GM21360 (cell line): Measurements from ENCODE around the gene ERMAP.
"Not testable (repeated sequence)": the region's sequence is repeated elsewhere in the genome, so short reads cannot be mapped to it uniquely, and the experiment has no call there.

Source experiments
- ATAC-seq: cut with Tn5 transposase; IDR thresholded peaks from one replicate; pipeline ENCODE4 v1.9.1; 2021; ENCODE audit warnings: mild to moderate bottlenecking, moderate library complexity; ENCODE audit not compliant: unreplicated experiment

The ERMAP gene

DNA sequence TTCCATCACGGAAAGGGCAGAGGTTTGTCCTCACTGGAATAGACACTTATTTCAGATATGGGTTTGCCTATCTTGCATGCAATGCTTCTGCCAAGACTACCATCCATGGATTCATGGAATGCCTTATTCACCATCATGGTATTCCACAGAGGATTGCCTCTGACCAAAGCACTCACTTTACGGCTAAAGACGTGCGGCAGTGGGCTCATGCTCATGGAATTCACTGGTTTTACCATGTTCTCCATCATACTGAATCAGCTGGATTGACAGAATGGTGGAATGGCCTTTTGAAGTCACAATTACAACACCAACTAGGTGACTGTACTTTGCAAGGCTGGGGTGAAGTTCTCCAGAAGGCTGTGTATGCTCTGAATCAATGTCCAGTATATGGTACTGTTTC is 51.5 kb downstream of the ERMAP start:
- ATAC-seq = not testable (repeated sequence)

DNA sequence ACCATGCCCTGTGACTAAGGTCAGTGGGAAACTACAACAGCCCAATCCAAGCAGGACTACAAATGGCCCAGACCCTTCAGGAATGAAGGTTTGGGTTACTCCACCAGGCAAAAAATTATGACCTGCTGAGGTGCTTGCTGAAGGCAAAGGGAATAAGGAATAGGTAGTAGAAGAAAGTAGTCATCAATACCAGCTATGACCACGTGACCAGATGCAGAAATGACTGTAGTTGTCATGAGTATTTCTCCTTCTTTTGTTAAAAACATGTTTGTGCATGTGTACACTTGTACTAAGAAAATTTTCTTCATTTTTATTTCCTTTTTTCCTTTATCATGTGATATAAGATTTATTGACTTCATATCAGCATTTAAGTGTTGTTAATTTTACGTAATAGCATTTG is 52.3 kb downstream of the ERMAP start:
- ATAC-seq = not testable (repeated sequence)

DNA sequence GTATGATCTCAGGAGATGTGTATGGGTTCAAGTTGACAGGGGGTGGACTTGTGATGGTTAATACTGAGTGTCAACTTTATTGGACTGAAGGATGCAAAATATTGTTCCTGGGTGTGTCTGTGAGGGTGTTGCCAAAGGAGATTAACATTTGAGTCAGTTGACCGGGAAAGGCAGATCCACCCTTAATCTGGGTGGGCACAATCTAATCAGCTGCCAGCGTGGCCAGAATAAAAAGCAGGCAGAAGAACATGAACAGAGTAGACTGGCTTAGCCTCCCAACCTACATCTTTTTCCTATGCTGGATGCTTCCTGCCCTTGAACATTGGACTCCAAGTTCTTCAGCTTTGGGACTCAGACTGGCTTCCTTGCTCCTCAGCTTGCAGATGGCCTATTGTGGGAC is 52.8 kb downstream of the ERMAP start:
- not testable (repeated sequence) for ATAC-seq

DNA sequence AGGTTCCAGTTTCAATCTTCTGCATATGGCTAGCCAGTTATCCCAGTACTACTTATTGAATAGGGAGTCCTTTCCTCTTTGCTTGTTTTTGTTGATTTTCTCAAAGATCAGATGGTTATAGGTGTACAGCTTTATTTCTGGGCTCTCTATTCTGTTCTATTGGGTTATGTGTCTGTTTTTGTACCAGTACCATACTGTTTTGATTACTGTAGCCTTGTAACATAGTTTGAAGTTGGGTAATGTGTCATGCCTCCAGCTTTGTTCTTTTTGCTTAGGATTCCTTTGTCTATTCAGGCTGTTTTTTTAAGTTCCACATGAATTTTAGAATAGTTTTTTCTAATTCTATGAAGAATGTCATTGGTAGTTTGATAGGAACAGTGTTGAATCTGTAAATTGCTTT is 56.2 kb downstream of the ERMAP start:
- not testable (repeated sequence) for ATAC-seq

DNA sequence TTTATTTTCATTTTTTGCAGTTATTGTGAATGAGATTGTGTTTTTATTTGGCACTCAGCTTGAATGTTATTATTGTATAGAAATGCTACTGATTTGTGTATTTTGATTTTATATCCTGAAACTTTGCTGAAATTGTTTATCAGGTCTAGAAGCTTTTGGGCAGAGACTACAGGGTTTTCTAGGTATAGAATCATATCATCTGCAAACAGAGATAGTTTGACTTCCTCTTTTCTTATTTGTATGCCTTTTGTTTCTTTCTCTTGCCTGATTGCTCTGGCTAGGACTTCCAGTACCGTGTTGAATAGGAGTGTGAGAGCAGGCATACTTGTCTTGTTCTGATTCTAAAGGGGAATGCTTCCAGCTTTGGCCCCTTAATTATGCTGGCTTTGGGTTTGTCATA is 56.7 kb downstream of the ERMAP start:
- ATAC-seq = no peak

DNA sequence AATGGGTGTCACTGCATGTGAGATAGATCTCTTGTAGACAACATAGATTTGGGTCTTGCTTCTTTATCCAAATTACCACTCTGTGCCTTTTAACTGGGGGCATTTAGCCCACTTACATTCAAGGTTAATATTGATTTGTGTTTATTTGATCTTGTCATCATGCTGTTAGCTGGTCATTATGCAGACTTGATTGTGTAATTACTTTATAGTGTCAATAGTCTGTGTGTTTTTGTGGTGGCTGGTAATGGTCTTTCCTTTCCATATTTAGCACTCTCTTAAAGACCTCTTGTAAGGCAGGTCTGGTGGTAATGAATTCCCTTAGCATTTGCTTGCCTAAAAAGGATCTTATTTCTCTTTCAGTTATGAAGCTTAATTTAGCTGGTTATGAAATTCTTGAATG is 59.1 kb downstream of the ERMAP start:
- no peak for ATAC-seq

DNA sequence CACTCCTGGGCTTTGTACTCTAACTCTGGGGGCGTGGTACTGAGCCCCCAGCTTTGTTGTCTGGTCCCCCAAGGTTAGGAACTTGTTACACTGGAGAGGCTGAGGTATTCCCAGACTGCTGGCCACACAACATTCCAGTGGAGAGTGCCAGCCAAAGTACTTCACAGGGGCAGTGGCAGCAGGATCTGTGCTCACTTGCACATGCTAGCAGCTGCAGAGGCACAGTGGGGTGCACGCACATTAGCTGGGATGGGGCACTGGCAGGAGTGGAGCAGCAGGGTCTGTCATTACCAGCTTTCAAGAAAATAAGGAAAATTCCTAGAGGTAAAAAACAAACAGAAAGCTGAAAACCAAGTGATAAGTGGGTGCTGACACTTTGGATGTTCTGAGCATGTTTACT is 60.5 kb downstream of the ERMAP start:
- no peak for ATAC-seq

DNA sequence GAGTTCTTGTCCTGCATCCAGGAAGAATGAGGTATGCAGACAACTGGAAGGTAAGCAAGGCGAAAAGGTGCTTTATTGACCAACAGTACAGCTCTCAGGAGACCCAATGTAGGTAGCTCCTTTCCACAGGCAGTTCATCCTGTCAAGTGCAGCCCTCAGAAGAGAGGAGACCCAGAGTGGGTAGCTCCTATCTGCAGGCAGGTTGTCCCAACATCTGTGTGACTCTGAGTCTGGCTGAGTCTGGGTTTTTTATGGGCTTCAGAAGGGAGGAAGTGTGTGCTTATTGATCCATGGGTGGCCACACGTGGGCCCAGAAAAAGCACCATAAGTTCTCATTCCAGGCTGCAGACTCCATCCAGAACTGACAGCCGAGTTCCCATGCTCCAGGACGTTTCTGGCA is 63.5 kb downstream of the ERMAP start:
- no peak for ATAC-seq

DNA sequence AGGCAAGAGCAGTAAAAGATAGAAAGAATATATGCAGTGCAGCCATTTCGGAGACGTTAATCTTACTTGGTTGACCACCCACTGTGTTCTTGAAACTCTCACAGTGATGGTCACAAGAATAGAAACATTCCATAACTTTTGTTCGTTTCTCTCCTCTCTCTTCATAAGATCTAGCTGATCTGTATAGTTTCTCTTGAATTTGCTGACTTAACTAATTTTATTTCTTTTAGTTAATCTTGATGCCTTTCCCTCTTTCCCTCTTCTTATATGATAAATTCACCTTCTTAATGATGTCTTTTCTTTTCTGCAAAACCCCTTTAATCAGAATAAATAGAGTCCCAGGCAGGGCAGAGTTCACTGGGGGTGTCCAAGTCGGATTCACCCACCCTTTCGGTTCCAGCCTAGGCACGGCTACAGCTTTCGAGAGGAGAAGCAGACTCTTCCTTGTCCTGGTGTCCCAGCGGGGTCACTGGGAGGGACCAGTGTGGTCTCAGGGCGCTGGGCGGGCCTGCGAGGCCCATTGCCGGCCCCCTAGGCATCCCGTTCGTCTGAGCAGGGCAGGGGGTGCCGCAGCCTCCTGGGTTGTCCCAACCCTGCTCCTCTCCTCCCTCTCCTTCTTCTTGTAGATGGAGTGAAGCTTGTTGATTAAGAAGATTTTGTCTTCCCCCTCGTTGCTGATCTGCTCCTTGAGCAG is 69.3 kb downstream of the ERMAP start:
- no peak for ATAC-seq

DNA sequence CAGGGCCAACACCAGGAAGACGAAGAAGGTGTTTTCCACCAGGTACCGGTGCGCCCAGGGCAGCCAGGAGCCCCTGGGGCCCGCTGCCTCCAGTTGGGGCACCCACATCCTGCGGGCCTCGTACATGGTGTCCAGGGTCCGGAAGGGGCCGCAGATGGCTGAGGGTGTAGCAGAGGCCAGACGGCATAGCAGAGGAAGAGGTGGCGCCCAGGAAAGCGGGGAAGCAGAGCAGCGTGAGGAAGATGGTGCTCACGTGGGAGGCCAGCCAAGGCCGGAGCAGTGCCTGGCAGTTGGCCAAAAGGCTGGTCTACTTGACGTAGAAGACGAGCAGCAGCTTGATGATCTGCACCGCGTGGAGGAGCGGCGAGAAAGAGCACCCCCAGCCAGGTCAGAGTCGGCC is 69.9 kb downstream of the ERMAP start:
- ATAC-seq = no peak

DNA sequence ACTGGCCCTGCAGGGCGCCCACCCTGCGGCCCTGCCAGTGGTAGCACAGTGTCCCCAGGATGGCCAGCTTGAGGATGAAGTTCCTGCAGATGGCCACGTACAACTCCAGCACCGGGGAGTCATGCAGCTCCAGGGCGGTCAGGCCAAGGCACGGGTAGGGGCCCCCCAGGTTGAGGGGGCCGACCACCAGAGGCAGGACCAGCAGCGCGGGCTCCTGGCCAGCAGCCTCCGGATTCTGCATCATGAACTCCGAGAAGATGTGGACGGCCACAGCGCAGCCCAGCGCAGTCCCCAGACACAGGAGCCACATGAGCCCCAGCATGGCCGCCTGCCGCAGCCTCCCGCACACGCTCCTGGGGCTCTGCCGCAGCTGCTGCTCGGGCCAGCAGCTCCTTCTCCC is 70.4 kb downstream of the ERMAP start:
- no peak for ATAC-seq

DNA sequence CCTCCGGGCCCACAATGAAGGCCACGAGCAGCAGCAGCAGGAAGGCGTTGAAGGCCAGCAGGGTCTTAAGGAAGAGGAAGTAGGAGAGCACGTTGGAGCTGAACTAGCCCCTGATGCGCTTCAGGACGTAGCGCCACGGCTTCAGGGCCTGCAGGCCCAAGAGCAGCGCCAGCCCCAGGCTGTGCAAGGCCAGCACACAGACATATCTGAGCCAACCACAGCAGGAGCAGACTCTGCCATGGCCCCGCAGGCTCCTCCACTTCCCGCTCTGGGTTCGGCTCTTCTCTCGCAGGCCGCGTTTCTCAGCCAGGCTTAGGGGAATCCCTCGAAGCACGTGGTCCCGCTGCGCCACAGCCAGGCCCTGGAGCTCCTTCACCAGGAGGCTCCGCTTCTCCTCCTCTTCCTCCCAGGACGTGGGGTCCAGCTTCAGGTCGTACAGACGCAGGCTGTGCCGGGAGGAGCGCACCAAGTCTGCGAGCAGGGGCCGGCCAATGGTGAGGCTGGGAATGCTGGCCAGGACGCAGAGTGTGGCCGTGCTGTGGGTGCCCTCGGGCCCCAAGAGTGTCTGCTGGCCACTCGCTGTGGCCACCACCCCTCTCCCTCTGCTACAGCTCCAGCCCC is 71.2 kb downstream of the ERMAP start:
- no peak for ATAC-seq

DNA sequence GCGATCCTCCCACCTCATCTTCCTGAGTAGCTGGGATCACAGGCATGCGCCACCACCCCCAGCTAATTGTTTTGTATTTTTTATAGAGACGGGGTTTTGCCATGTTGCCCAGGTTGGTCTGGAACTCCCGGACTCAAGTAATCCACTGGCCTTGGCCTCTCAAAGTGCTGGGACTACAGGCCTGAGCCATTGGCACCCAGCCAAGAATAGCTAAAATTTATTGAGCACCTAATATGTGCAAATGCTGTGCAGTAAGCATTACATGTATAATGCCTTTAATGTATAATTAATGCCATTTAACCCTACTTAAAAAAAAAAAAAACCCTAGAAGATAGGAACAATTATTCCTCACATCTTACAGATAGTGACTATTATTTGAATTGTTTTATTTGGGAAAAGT is 72.3 kb downstream of the ERMAP start:
- ATAC-seq = no peak

DNA sequence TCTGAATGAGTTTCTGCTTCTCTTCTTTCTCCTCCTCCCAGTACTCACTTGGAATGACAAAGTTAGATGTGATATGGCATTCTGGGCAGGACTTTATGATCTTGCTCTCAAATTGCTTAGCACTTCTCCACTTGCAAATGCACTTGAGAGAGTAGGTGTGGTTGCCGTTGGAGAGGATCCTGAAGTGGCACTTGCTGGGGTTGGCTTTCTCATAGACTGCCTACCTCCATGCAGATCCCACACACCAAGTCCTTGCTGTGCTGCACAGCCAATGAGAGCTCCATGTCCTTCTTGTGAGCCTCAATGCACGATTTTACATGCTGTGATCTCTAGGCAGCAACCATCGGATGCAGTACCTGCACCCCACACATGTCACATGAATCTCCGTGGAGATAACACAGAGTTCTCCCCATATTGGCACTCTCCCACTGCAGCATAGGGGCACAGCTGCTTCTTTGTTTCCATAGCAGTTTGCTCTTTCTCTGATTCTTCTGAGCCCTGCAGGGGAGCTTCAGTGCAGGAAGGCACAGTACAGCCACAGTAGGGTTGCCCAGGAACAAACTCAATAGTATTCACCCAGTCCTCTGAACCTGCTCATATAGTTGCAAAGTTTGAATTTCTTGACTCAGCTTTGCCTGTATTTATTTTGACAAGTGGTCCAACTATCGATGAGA is 74.7 kb downstream of the ERMAP start:
- ATAC-seq = no peak
